Common myeloid progenitor, CD34-positive (primary cell): Measurements from ENCODE around the gene NIT1.

Experiments used
- CTCF ChIA-PET: fragments of 350-600 bp; sonication (Branson Sonifier 250); formaldehyde crosslinking; loops from one replicate; lab custom pipeline; 2021; ENCODE audit warnings: antibody characterized with exemption; lab: Charles Lee
- POLR2A ChIA-PET: fragments of 350-600 bp; sonication (Branson Sonifier 250); formaldehyde crosslinking; loops from one replicate; lab custom pipeline; 2021; ENCODE audit warnings: antibody characterized with exemption; lab: Charles Lee
- DNase-seq, 3 donors: peaks; one replicate each; pipeline versions ENCODE4 v3.0.0 to v3.0.0-alpha.2; 2013
- H3K27ac ChIP-seq, 2 experiments: 1 replicate in 1 of 2; 2 replicates in 1 of 2; pipeline ENCODE4 v1.7.0; 2013; ENCODE audit warnings: inconsistent platforms in 2 of 2, low read length in 2 of 2, mild to moderate bottlenecking in 2 of 2, low read depth in 1 of 2, moderate library complexity in 1 of 2; ENCODE audit not compliant: severe bottlenecking in 2 of 2, insufficient read depth in 1 of 2, poor library complexity in 1 of 2
- H3K27me3 ChIP-seq, 5 experiments: replicated peaks in 2 of 5; 1 replicate in 3 of 5; 2 replicates in 2 of 5; pipeline versions ENCODE4 v1.6.1 to v1.7.0; 2013; ENCODE audit warnings: low read length in 4 of 5, mild to moderate bottlenecking in 2 of 5, moderate library complexity in 2 of 5, inconsistent platforms in 1 of 5; ENCODE audit not compliant: insufficient read depth in 5 of 5, control insufficient read depth in 4 of 5
- H3K36me3 ChIP-seq, 4 experiments: 1 replicate in 2 of 4; 2 replicates in 2 of 4; pipeline versions ENCODE4 v1.6.1 to v1.7.0; 2013; ENCODE audit warnings: low read length in 3 of 4, control low read depth in 1 of 4, mild to moderate bottlenecking in 1 of 4; ENCODE audit not compliant: control insufficient read depth in 4 of 4, insufficient read depth in 4 of 4
- H3K4me1 ChIP-seq, 4 experiments: 1 replicate in 3 of 4; 2 replicates in 1 of 4; pipeline versions ENCODE4 v1.6.1 to v1.7.1; 2013; ENCODE audit warnings: low read length in 3 of 4, mild to moderate bottlenecking in 3 of 4, control low read depth in 1 of 4, inconsistent platforms in 1 of 4, moderate library complexity in 1 of 4; ENCODE audit not compliant: control insufficient read depth in 4 of 4, insufficient read depth in 4 of 4; ENCODE audit errors: control extremely low read depth in 1 of 4
- H3K4me3 ChIP-seq, 7 experiments: 1 replicate in 4 of 7; 2 replicates in 3 of 7; pipeline versions ENCODE4 v1.5.1 to v1.7.0; 2013; ENCODE audit warnings: mild to moderate bottlenecking in 7 of 7, low read length in 6 of 7, moderate library complexity in 6 of 7, inconsistent platforms in 2 of 7, low read depth in 2 of 7, control low read depth in 1 of 7; ENCODE audit not compliant: insufficient read depth in 4 of 7, control insufficient read depth in 1 of 7; ENCODE audit errors: extremely low read depth in 1 of 7
- H3K9me3 ChIP-seq, 5 experiments: 1 replicate in 4 of 5; 2 replicates in 1 of 5; pipeline versions ENCODE4 v1.6.1 to v1.7.1; 2013; ENCODE audit warnings: low read length in 4 of 5, mild to moderate bottlenecking in 2 of 5, inconsistent platforms in 1 of 5, low read depth in 1 of 5, moderate library complexity in 1 of 5; ENCODE audit not compliant: control insufficient read depth in 4 of 5, insufficient read depth in 2 of 5; ENCODE audit errors: control extremely low read depth in 1 of 5
- WGBS: methylation state at CpG from one replicate; pipeline ENCODE4 v1.1.5; 2013; ENCODE audit not compliant: insufficient coverage; 5-methylcytosine and 5-hydroxymethylcytosine counted together

Gene NIT1

DNA sequence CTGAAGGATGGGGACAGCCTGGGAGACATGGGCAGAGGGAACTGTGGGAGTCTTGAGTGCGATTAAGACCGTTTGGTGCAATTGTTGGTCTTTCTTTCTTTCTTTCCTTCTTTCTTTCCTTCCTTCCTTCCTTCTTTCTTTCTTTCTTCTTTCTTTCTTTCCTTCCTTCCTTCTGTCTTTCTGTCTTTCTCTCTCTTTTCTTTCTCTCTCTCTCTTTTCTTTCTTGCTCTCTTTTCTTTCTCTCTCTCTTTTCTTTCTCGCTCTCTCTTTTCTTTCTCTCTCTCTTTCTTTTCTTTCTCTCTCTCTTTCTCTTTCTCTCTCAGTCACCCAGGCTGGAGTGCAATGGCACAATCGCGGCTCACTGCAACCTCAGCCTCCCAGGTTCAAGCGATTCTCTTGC lies 22.7 kb upstream of the NIT1 start:
- POLR2A ChIA-PET = no interaction called here

DNA sequence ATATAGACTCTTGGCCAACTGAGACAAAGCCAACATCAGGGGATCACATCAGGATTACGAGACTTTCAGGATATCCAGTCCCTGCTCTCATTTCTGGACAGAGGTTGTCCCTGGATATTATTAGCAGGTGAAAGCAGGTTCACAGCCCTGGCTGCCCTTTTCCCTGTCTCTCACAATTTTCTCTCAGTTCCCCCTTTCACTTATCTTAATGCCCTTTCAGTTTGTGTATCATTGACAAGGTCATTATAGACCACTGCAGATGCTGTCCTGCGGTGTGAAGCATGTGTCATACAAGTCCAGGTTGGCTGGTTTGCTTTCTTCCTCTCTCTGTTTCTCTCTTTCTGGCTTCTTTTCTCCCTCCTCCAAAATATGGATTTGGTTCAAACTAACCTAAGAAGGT lies 21.9 kb upstream of the NIT1 start:
- WGBS = 100% methylated on average over 2 of the region's 2 CpGs
- Histone ChIP-seq H3K27ac (no peak overlapping the region), H3K9me3 (no peaks in the 10 kb centered on the region), H3K36me3 (peaks cover 2 to 18% (median 12%) of the 10 kb centered on the region in 4 experiments), H3K4me1 (peaks cover 0 to 20% (median 20%) of the 10 kb centered on the region in 4 experiments), H3K27me3 (no peaks in the 10 kb centered on the region), H3K4me3 (no peak overlapping the region)
- POLR2A ChIA-PET = interaction anchor here (1.2 kb wide), 1 partner anchor 58 kb away, joined by 3 read pairs; no protein-coding TSS in a partner anchor
- DNase-seq = no peak
- CTCF ChIA-PET = interaction anchor here (0.6 to 11.7 kb wide), 14 partner anchors 9 to 107 kb away, joined by 3 to 297 read pairs (median 9); partner anchors contain the start of genes ARHGAP30, DEDD, NIT1 and PFDN2

More for the DNA sequence above, 22.7 kb upstream of the NIT1 start:
- Histone ChIP-seq H3K9me3 (no peaks in the 10 kb centered on the region), H3K27ac (no peak overlapping the region), H3K4me3 (no peak overlapping the region), H3K27me3 (no peaks in the 10 kb centered on the region), H3K36me3 (peaks cover 0 to 13% (median 9%) of the 10 kb centered on the region in 4 experiments), H3K4me1 (peaks cover 0 to 20% (median 20%) of the 10 kb centered on the region in 4 experiments)
- 100% methylated on average over 5 of the region's 6 CpGs for WGBS
- CTCF ChIA-PET = interaction anchor here (0.6 to 11.7 kb wide), 8 partner anchors 9 to 99 kb away, joined by 3 to 297 read pairs (median 18); partner anchors contain the start of genes ARHGAP30, DEDD and USF1
- no peak for DNase-seq

DNA sequence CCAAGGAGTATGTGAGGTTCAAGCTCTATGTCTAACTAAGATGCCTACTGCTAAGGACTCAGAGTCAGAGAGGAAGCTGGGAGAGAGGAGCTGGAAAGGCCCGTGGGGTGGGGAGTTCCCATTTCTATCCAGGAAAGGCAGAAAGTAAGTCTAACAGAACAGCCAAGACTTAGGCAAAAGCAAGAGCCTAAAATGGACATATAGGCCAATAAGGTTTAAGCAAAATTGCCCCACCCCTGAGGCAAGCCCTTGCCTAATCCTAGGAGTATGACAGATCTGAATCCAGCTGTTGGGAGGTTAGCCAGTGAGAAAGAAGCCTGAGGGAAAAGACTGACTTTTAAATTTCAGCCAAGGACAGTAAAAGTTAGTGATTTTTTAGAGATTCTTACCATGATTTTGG lies 21.4 kb upstream of the NIT1 start:
- POLR2A ChIA-PET = interaction anchor here (1.2 to 2.9 kb wide), 3 partner anchors 24 to 59 kb away, joined by 3 to 30 read pairs (median 10); partner anchors contain the start of gene ARHGAP30

DNA sequence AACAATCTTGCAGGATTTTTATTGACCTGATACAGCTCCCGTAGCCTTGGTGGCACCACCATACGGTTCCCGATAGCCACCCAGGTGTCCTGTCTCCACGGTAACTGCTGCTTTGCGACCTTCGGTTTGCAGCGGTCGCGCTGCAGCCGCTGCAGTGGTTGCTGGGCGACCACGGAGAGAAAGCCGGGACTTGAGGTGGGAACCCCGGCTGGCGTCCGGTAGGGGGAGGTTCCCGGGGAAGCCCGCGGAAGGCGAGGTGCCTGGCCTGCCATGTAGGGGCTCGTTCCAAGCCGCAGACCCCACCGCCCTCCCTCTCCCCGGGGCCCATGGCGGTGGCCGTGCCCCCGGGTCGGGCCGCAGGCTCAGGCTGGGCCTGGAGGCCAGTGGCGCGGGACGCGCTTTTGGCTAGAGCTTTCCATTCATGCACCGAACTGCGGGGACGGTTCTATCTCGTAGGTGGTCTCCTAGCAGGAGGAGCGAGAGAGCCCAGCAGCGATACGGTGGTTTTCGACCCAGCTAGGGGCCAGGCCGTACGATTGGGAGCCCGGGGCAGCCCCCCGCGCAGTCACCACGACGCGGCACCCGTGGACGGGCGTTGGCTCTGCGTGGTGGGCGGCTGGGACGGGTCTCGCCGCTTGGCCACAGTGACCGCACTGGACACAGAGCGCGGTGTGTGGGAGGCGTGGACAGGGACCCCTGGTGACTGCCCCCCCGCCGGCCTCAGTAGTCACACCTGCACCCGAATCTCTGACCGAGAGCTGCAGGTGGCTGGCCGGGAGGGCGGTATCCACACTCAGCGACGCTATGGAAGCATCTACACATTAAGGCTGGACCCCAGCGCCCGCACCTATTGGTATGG lies 19.5 kb upstream of the NIT1 start, which contains the start of gene KLHDC9:
Gene KLHDC9 (plus strand): TSS at position 152 of the 859 bp plus-strand sequence. CDS start 175 bp downstream, at position 327.
- peak within 1 kb of the TSS; percentile 59 to 91 (median 74) for H3K4me3 ChIP-seq
- peak within 1 kb of the TSS in 1 of 2 experiments; percentile 50 for H3K27ac ChIP-seq
- ChIA-PET CTCF (interaction anchor here (0.6 to 11.7 kb wide), 29 partner anchors 7 to 1226 kb away, joined by 3 to 297 read pairs (median 5); partner anchors contain the start of genes ARHGAP30, DEDD, F11R and NIT1), POLR2A (interaction anchor here (0.9 to 2.9 kb wide), 7 partner anchors 20 to 59 kb away, joined by 3 to 30 read pairs (median 4); partner anchors contain the start of genes ARHGAP30, NIT1, PFDN2 and TSTD1)
- DNase-seq = peak; percentile 86 to 89 (median 86)
- no peaks in the 10 kb centered on the region for H3K27me3 ChIP-seq
- no peaks in the 10 kb centered on the region for H3K9me3 ChIP-seq
- 6% methylated on average over 62 of the region's 71 CpGs for WGBS
- peaks cover 0 to 20% (median 20%) of the 10 kb centered on the region in 4 experiments for H3K4me1 ChIP-seq
- H3K36me3 ChIP-seq = peaks cover 10 to 34% (median 25%) of the 10 kb centered on the region in 4 experiments

More for the DNA sequence above, 21.4 kb upstream of the NIT1 start:
- H3K4me1 ChIP-seq = peaks cover 0 to 20% (median 20%) of the 10 kb centered on the region in 4 experiments
- H3K27ac ChIP-seq = no peak overlapping the region
- CTCF ChIA-PET = interaction anchor here (1.0 to 11.7 kb wide), 19 partner anchors 8 to 143 kb away, joined by 3 to 297 read pairs (median 8); partner anchors contain the start of genes ARHGAP30, DEDD, F11R and NECTIN4
- H3K4me3 ChIP-seq = no peak overlapping the region
- no peaks in the 10 kb centered on the region for H3K27me3 ChIP-seq
- no peaks in the 10 kb centered on the region for H3K9me3 ChIP-seq
- H3K36me3 ChIP-seq = peaks cover 3 to 22% (median 15%) of the 10 kb centered on the region in 4 experiments
- 29% methylated on average over 1 of the region's 1 CpG for WGBS
- no peak for DNase-seq

DNA sequence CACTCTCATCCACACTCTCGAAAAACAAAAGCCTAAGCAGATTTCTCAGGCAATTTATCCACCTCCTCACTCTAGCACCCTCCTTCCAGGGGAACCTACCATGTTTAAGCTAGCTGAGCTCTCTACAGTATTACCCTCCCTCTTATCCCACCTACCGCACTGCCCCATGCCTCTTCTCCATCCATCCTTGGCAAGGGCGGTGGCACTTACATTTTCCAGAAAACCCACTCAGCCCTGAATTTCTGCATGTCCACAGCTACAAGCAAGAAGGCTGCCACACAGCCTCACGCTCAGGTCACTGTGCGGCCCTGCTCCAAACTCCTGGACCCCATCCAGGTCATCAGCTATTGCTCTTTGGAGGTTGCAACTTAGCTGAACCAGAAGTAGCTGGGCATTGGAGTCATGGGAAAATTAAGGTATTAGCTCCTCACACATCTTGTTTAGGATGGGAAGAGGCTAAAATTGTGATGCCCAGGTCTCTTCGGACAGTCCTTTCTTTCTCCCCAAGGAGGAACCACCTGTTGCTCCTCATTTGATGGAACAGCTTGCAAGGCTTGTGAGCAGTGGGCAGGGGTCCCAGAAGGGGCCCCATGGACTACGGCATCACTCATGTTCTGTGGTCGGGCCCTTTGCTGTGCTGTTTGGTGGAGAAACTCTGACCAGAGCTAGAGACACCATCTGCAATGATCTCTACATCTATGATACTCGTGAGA lies 18.7 kb upstream of the NIT1 start:
- WGBS = 96% methylated on average over 7 of the region's 9 CpGs
- ChIA-PET CTCF (interaction anchor here (1.0 to 11.7 kb wide), 17 partner anchors 13 to 283 kb away, joined by 3 to 297 read pairs (median 10); partner anchors contain the start of genes ARHGAP30, DEDD, PPOX and TOMM40L), POLR2A (interaction anchor here (0.7 to 2.9 kb wide), 3 partner anchors 30 to 101 kb away, joined by 3 to 30 read pairs (median 4); partner anchors contain the start of gene ARHGAP30)
- H3K36me3 ChIP-seq = peaks cover 10 to 34% (median 25%) of the 10 kb centered on the region in 4 experiments
- H3K27me3 ChIP-seq = no peaks in the 10 kb centered on the region
- H3K9me3 ChIP-seq = no peaks in the 10 kb centered on the region
- peaks cover 0 to 20% (median 20%) of the 10 kb centered on the region in 4 experiments for H3K4me1 ChIP-seq
- peak overlapping the region in 6 of 7 experiments; percentile 64 to 91 (median 76) for H3K4me3 ChIP-seq
- DNase-seq = no peak
- H3K27ac ChIP-seq = no peak overlapping the region

DNA sequence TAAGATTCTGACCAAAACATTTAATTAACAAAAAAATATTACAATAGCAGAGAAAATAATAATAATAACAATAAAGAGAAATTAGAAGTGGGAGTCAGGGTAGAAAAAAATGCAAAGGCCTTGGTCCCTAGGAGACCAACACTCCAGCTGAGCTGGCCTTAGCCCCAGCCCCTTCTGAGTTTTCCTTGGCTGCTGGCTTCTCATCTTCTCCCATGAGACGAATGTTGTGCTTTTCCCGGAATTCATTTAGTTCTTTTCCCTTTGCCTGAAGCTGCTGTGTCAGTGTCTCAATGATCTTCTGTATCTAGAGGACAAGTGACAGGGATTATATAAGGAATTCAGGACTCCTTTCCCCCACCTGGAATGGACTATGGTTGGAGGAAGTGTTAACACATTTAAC lies 17.3 kb upstream of the NIT1 start:
- ChIA-PET CTCF (interaction anchor here (1.2 to 11.7 kb wide), 9 partner anchors 9 to 282 kb away, joined by 3 to 297 read pairs (median 6); partner anchors contain the start of genes ARHGAP30, DEDD, NIT1 and PFDN2), POLR2A (no interaction called here)
- Histone ChIP-seq H3K4me1 (peaks cover 0 to 20% (median 20%) of the 10 kb centered on the region in 4 experiments), H3K4me3 (no peak overlapping the region), H3K36me3 (peaks cover 10 to 34% (median 25%) of the 10 kb centered on the region in 4 experiments), H3K27ac (no peak overlapping the region), H3K9me3 (no peaks in the 10 kb centered on the region), H3K27me3 (no peaks in the 10 kb centered on the region)
- 92% methylated on average over 2 of the region's 2 CpGs for WGBS
- no peak for DNase-seq
